CD4-positive, CD25-positive, alpha-beta regulatory T cell (primary cell): ENCODE data around the gene CCM2. TPM values are rescaled to one million over a fixed set of nuclear protein-coding genes. Genes with fewer than 3 reads are reported as not detected.

Experiments
- ATAC-seq, 2 donors: fragments of 150-1000 bp; cut with Tn5 transposase; one replicate each; pipeline ENCODE4 v1.10.0; 2021; ENCODE audit warnings: low read depth in 2 of 2, moderate number of reproducible peaks in 2 of 2, moderate library complexity in 1 of 2
- DNase-seq, 3 donors: peaks; one replicate each; pipeline versions ENCODE4 v3.0.0 to v3.0.0-alpha.2; 2012 to 2022; ENCODE audit warnings: mixed read lengths in 1 of 3
- H3K27ac ChIP-seq: one replicate; pipeline ENCODE4 v1.7.0; 2013; ENCODE audit warnings: mild to moderate bottlenecking, low read length; ENCODE audit not compliant: insufficient read depth, poor library complexity, severe bottlenecking
- H3K27me3 ChIP-seq: one replicate; pipeline ENCODE4 v1.7.0; 2013; ENCODE audit warnings: low read length; ENCODE audit not compliant: control insufficient read depth, insufficient read depth
- H3K36me3 ChIP-seq: one replicate; pipeline ENCODE4 v1.7.0; 2013; ENCODE audit warnings: mild to moderate bottlenecking, low read length, moderate library complexity; ENCODE audit not compliant: control insufficient read depth, insufficient read depth
- H3K4me1 ChIP-seq: 2 replicates; pipeline ENCODE4 v1.7.0; 2013; ENCODE audit warnings: mild to moderate bottlenecking, low read length; ENCODE audit not compliant: insufficient read depth, control insufficient read depth, poor library complexity, severe bottlenecking
- H3K4me3 ChIP-seq: one replicate; pipeline ENCODE4 v1.7.0; 2013; ENCODE audit warnings: low read depth, mild to moderate bottlenecking, low read length, moderate library complexity
- H3K9me3 ChIP-seq, 2 experiments: 1 replicate in 1 of 2; 2 replicates in 1 of 2; pipeline ENCODE4 v1.7.0; 2013; ENCODE audit warnings: low read length in 2 of 2, mild to moderate bottlenecking in 1 of 2, moderate library complexity in 1 of 2; ENCODE audit not compliant: control insufficient read depth in 2 of 2
- H3K27ac Mint-ChIP-seq, 3 donors: one replicate each; pipeline ENCODE4 v1.8.0; 2020 to 2022; ENCODE audit warnings: mild to moderate bottlenecking in 3 of 3, mixed read lengths in 3 of 3, moderate library complexity in 2 of 3
- H3K27me3 Mint-ChIP-seq: one replicate; pipeline ENCODE4 v1.8.0; 2022; ENCODE audit warnings: mild to moderate bottlenecking, mixed read lengths
- H3K36me3 Mint-ChIP-seq: one replicate; pipeline ENCODE4 v1.8.0; 2020; ENCODE audit warnings: mixed read lengths
- H3K4me1 Mint-ChIP-seq, 4 donors: one replicate each; pipeline ENCODE4 v1.8.0; 2020 to 2022; ENCODE audit warnings: mixed read lengths in 4 of 4, mild to moderate bottlenecking in 1 of 4
- H3K4me3 Mint-ChIP-seq, 4 donors: one replicate each; pipeline ENCODE4 v1.8.0; 2020 to 2022; ENCODE audit warnings: mild to moderate bottlenecking in 4 of 4, mixed read lengths in 4 of 4, moderate library complexity in 3 of 4
- H3K9me3 Mint-ChIP-seq, 7 donors: one replicate each; pipeline ENCODE4 v1.8.0; 2020 to 2022; ENCODE audit warnings: mixed read lengths in 7 of 7, mild to moderate bottlenecking in 3 of 7, moderate library complexity in 2 of 7
- polyA plus RNA-seq, 4 donors: library from polyadenylated mRNA; unstranded; fragments of 300-500 nt; fragmentation: Illumina TruSeq; gene quantifications; one replicate each; pipeline ENCODE4 v1.2.3, GENCODE V29; 2021
- total RNA-seq: library from RNA; stranded (reverse); gene quantifications from one replicate; pipeline ENCODE4 v1.2.3, GENCODE V29; 2022

The CCM2 gene
- 190 TPM for total RNA-seq
- 100 to 1,000 TPM; 139 to 163 (median 156) TPM for polyA plus RNA-seq

GRCh38 chr7:45000093-45001032 is at the start of gene CCM2:
Gene CCM2, plus strand, starts transcription at chr7:45000201. Its CDS starts 133 bp downstream, at chr7:45000334.
- ATAC-seq (no peak), DNase-seq (peak in 2 of 3 donors; percentile 19 to 29)
- H3K4me1 Mint-ChIP-seq, result peaks cover 26 to 75% (median 49%) of the 10 kb centered on the region in 4 donors
- H3K27ac Mint-ChIP-seq, result peak within 1 kb of the TSS; percentile 92 to 97 (median 93)
- peaks cover 58% of the 10 kb centered on the region for H3K4me1 ChIP-seq
- H3K4me3 Mint-ChIP-seq, result peak within 1 kb of the TSS; percentile 98 to 99 (median 98)
- H3K36me3 ChIP-seq, result peaks cover 4% of the 10 kb centered on the region
- H3K27me3 Mint-ChIP-seq, result peaks cover 10% of the 10 kb centered on the region
- peaks cover 3% of the 10 kb centered on the region for H3K36me3 Mint-ChIP-seq
- H3K27me3 ChIP-seq, result no peaks in the 10 kb centered on the region
- H3K27ac ChIP-seq, result peak within 1 kb of the TSS; percentile 84
- H3K4me3 ChIP-seq, result peak within 1 kb of the TSS; percentile 95
- H3K9me3 Mint-ChIP-seq, result peaks cover 0 to 2% (median 0%) of the 10 kb centered on the region in 7 donors
- H3K9me3 ChIP-seq, result no peaks in the 10 kb centered on the region

GRCh38 chr7:44953156-44953555 is 46.8 kb upstream of the CCM2 start:
- Histone ChIP-seq H3K27ac (no peak overlapping the region), H3K36me3 (no peaks in the 10 kb centered on the region), H3K4me1 (no peaks in the 10 kb centered on the region), H3K9me3 (no peaks in the 10 kb centered on the region), H3K27me3 (no peaks in the 10 kb centered on the region), H3K4me3 (no peak overlapping the region)
- Mint-ChIP-seq H3K4me3 (peak overlapping the region in 1 of 4 donors; percentile 32), H3K9me3 (no peaks in the 10 kb centered on the region), H3K4me1 (peaks cover 0 to 3% (median 0%) of the 10 kb centered on the region in 4 donors), H3K36me3 (no peaks in the 10 kb centered on the region), H3K27ac (no peak overlapping the region), H3K27me3 (peaks cover 56% of the 10 kb centered on the region)
- ATAC-seq (no peak), DNase-seq (no peak)

GRCh38 chr7:44955733-44956132 is 44.3 kb upstream of the CCM2 start:
- DNase-seq, result peak in 1 of 3 donors; percentile 2
- no peaks in the 10 kb centered on the region for H3K9me3 Mint-ChIP-seq
- H3K27ac ChIP-seq, result no peak overlapping the region
- ATAC-seq, result no peak
- no peaks in the 10 kb centered on the region for H3K36me3 Mint-ChIP-seq
- H3K4me1 Mint-ChIP-seq, result peaks cover 6 to 17% (median 12%) of the 10 kb centered on the region in 4 donors
- no peaks in the 10 kb centered on the region for H3K27me3 ChIP-seq
- H3K9me3 ChIP-seq, result no peaks in the 10 kb centered on the region
- no peak overlapping the region for H3K4me3 ChIP-seq
- no peak overlapping the region for H3K4me3 Mint-ChIP-seq
- peak overlapping the region in 1 of 3 donors; percentile 15 for H3K27ac Mint-ChIP-seq
- H3K4me1 ChIP-seq, result peaks cover 13% of the 10 kb centered on the region
- H3K27me3 Mint-ChIP-seq, result peaks cover 33% of the 10 kb centered on the region
- no peaks in the 10 kb centered on the region for H3K36me3 ChIP-seq

GRCh38 chr7:44956157-44956766 is 43.7 kb upstream of the CCM2 start:
- H3K36me3 ChIP-seq, result no peaks in the 10 kb centered on the region
- H3K9me3 ChIP-seq, result no peaks in the 10 kb centered on the region
- no peaks in the 10 kb centered on the region for H3K9me3 Mint-ChIP-seq
- H3K27ac ChIP-seq, result no peak overlapping the region
- no peaks in the 10 kb centered on the region for H3K27me3 ChIP-seq
- peaks cover 28% of the 10 kb centered on the region for H3K27me3 Mint-ChIP-seq
- H3K4me3 ChIP-seq, result no peak overlapping the region
- H3K36me3 Mint-ChIP-seq, result no peaks in the 10 kb centered on the region
- peaks cover 6 to 17% (median 12%) of the 10 kb centered on the region in 4 donors for H3K4me1 Mint-ChIP-seq
- peak overlapping the region in 1 of 3 donors; percentile 15 for H3K27ac Mint-ChIP-seq
- ATAC-seq, result no peak
- peaks cover 13% of the 10 kb centered on the region for H3K4me1 ChIP-seq
- no peak overlapping the region for H3K4me3 Mint-ChIP-seq
- peak in 1 of 3 donors; percentile 3 for DNase-seq

GRCh38 chr7:44958645-44959344 is 41.2 kb upstream of the CCM2 start:
- Mint-ChIP-seq H3K4me3 (no peak overlapping the region), H3K36me3 (no peaks in the 10 kb centered on the region), H3K27me3 (peaks cover 7% of the 10 kb centered on the region), H3K27ac (peak overlapping the region in 2 of 3 donors; percentile 81 to 83), H3K4me1 (peaks cover 6 to 17% (median 12%) of the 10 kb centered on the region in 4 donors), H3K9me3 (no peaks in the 10 kb centered on the region)
- H3K9me3 ChIP-seq, result no peaks in the 10 kb centered on the region
- no peak overlapping the region for H3K4me3 ChIP-seq
- peak overlapping the region; percentile 78 for H3K27ac ChIP-seq
- peaks cover 13% of the 10 kb centered on the region for H3K4me1 ChIP-seq
- no peak for DNase-seq
- no peaks in the 10 kb centered on the region for H3K27me3 ChIP-seq
- no peak for ATAC-seq
- no peaks in the 10 kb centered on the region for H3K36me3 ChIP-seq

- H3K9me3 ChIP-seq, result no peaks in the 10 kb centered on the region
- ATAC-seq (peak; percentile 66 to 75), DNase-seq (peak; percentile 41 to 55 (median 47))
- H3K4me1 ChIP-seq, result peaks cover 13% of the 10 kb centered on the region
- no peaks in the 10 kb centered on the region for H3K27me3 ChIP-seq
- peak overlapping the region; percentile 78 for H3K27ac ChIP-seq
- no peak overlapping the region for H3K4me3 ChIP-seq
- Mint-ChIP-seq H3K27ac (peak overlapping the region in 2 of 3 donors; percentile 81 to 91), H3K9me3 (no peaks in the 10 kb centered on the region), H3K36me3 (no peaks in the 10 kb centered on the region), H3K4me3 (no peak overlapping the region), H3K27me3 (peaks cover 7% of the 10 kb centered on the region), H3K4me1 (peaks cover 6 to 17% (median 12%) of the 10 kb centered on the region in 4 donors)
- no peaks in the 10 kb centered on the region for H3K36me3 ChIP-seq
Observed at GRCh38 chr7:44959433-44959951, 40.5 kb upstream of the CCM2 start.

GRCh38 chr7:44960011-44960580 is 39.9 kb upstream of the CCM2 start:
- Mint-ChIP-seq H3K9me3 (no peaks in the 10 kb centered on the region), H3K4me3 (peak overlapping the region in 1 of 4 donors; percentile 8), H3K36me3 (peaks cover 1% of the 10 kb centered on the region), H3K27ac (peak overlapping the region; percentile 81 to 91 (median 85)), H3K27me3 (peaks cover under 1% of the 10 kb centered on the region), H3K4me1 (peaks cover 6 to 17% (median 12%) of the 10 kb centered on the region in 4 donors)
- no peak overlapping the region for H3K4me3 ChIP-seq
- DNase-seq (no peak), ATAC-seq (peak in 1 of 2 donors; percentile 8)
- peak overlapping the region; percentile 78 for H3K27ac ChIP-seq
- peaks cover 13% of the 10 kb centered on the region for H3K4me1 ChIP-seq
- no peaks in the 10 kb centered on the region for H3K27me3 ChIP-seq
- no peaks in the 10 kb centered on the region for H3K9me3 ChIP-seq
- peaks cover 6% of the 10 kb centered on the region for H3K36me3 ChIP-seq
